ENCODE results near the gene SNX4. TPM values are rescaled to one million over a fixed set of nuclear protein-coding genes. Genes with fewer than 3 reads are reported as not detected.
"Not testable (repeated sequence)": the region's sequence is repeated elsewhere in the genome, so short reads cannot be mapped to it uniquely, and the experiment has no call there.

Gene SNX4
- total RNA-seq, 1 experiment from 2014 or later, result 38.0 TPM

DNA sequence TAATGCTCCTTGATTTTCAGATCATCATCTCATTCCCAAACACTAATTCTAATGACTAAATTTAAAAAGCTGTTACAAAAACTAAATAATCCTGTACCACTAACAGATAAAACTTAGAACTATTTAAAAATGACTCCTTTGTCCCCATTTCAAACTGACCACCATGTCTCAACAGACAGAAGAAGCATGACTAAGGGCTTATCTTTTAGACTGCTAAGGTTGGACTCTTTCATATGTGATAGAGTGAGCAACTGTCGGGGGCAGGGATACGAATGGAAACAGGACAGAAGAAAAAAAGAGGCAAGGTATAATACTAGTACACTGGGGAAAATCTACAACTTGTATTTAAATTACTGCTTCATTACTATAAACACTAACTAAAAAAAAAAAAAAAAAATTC lies 23.3 kb downstream of the SNX4 start:
- no peaks in the 10 kb centered on the region for H3K4me1 Mint-ChIP-seq (ENCODE audit: low read depth, unreplicated experiment)
- no peaks in the 10 kb centered on the region for H3K9me3 Mint-ChIP-seq (ENCODE audit: low read depth, unreplicated experiment)
- H3K27me3 Mint-ChIP-seq (ENCODE audit: unreplicated experiment), result no peaks in the 10 kb centered on the region
- TF ChIP-seq, protein P1, sequence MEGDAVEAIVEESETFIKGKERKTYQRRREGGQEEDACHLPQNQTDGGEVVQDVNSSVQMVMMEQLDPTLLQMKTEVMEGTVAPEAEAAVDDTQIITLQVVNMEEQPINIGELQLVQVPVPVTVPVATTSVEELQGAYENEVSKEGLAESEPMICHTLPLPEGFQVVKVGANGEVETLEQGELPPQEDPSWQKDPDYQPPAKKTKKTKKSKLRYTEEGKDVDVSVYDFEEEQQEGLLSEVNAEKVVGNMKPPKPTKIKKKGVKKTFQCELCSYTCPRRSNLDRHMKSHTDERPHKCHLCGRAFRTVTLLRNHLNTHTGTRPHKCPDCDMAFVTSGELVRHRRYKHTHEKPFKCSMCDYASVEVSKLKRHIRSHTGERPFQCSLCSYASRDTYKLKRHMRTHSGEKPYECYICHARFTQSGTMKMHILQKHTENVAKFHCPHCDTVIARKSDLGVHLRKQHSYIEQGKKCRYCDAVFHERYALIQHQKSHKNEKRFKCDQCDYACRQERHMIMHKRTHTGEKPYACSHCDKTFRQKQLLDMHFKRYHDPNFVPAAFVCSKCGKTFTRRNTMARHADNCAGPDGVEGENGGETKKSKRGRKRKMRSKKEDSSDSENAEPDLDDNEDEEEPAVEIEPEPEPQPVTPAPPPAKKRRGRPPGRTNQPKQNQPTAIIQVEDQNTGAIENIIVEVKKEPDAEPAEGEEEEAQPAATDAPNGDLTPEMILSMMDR (IDR thresholded peaks at IDR 0.05; ENCODE audit: unreplicated experiment), result no peak
- intact Hi-C loops (cut with micrococcal nuclease; ENCODE audit: unreplicated experiment), result no loop called here
- BruUV-seq (replicated peaks), result no TSS peak
- no peak overlapping the region for H3K4me3 Mint-ChIP-seq (ENCODE audit: low read depth, unreplicated experiment)
- no peak overlapping the region for H3K27ac Mint-ChIP-seq (ENCODE audit: unreplicated experiment)
- H3K36me3 Mint-ChIP-seq (ENCODE audit: insufficient read depth, unreplicated experiment), result peaks cover 26% of the 10 kb centered on the region
- no peak for DNase-seq
- CTCF ChIA-PET, result no interaction called here

DNA sequence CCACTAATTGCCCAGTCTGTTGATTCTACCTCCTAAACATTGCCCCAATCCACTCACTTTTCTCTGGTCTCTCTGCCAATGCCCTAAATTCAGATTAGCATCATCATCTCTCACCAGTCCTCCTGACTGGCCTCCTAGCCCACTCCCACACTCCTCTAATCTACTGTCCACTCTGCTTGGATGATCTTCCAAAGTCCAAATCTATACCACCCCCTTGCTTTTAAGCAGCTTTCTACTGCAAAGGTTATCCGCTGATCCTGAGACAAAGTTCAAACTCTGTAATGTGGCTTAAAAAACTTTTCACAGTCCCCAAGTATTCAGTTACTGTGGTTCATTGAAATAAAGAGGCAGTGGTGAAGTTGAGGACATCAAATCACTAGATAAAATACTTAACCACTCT lies 37.6 kb downstream of the SNX4 start:
- Mint-ChIP-seq H3K4me1 (ENCODE audit: low read depth, unreplicated experiment) (no peaks in the 10 kb centered on the region), H3K27ac (ENCODE audit: unreplicated experiment) (no peak overlapping the region), H3K4me3 (ENCODE audit: low read depth, unreplicated experiment) (no peak overlapping the region), H3K36me3 (ENCODE audit: insufficient read depth, unreplicated experiment) (peaks cover 9% of the 10 kb centered on the region), H3K27me3 (ENCODE audit: unreplicated experiment) (no peaks in the 10 kb centered on the region), H3K9me3 (ENCODE audit: low read depth, unreplicated experiment) (no peaks in the 10 kb centered on the region)
- TF ChIP-seq, protein P1 (IDR thresholded peaks at IDR 0.05; ENCODE audit: unreplicated experiment), result no peak
- DNase-seq, result no peak
- CTCF ChIA-PET, result no interaction called here
- no TSS peak for BruUV-seq (replicated peaks)
- intact Hi-C loops (cut with micrococcal nuclease; ENCODE audit: unreplicated experiment), result no loop called here

DNA sequence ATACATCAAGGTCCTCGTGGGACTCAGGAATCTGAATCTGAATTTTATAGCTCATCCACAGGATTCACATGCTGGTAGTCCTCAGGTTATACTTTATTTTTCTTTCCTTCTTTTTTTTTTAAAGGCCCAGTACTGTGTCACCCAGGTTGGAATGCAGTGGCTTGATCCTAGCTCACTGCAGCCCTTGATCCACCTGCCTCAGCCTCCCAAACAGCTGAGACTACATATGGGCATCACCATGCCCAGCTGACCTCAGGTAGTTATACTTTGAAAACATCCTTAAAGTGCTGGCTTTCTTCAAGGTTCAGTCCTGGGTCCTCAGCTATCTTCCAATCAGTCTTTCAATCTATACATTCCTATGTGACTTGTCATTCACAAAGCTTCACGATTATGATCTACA lies 38.2 kb downstream of the SNX4 start:
- BruUV-seq (replicated peaks), result no TSS peak
- no peaks in the 10 kb centered on the region for H3K4me1 Mint-ChIP-seq (ENCODE audit: low read depth, unreplicated experiment)
- H3K36me3 Mint-ChIP-seq (ENCODE audit: insufficient read depth, unreplicated experiment), result peaks cover 9% of the 10 kb centered on the region
- intact Hi-C loops (cut with micrococcal nuclease; ENCODE audit: unreplicated experiment), result no loop called here
- TF ChIP-seq, protein P1 (IDR thresholded peaks at IDR 0.05; ENCODE audit: unreplicated experiment), result no peak
- H3K27ac Mint-ChIP-seq (ENCODE audit: unreplicated experiment), result no peak overlapping the region
- CTCF ChIA-PET, result no interaction called here
- DNase-seq, result no peak
- no peaks in the 10 kb centered on the region for H3K9me3 Mint-ChIP-seq (ENCODE audit: low read depth, unreplicated experiment)
- no peaks in the 10 kb centered on the region for H3K27me3 Mint-ChIP-seq (ENCODE audit: unreplicated experiment)
- H3K4me3 Mint-ChIP-seq (ENCODE audit: low read depth, unreplicated experiment), result no peak overlapping the region

DNA sequence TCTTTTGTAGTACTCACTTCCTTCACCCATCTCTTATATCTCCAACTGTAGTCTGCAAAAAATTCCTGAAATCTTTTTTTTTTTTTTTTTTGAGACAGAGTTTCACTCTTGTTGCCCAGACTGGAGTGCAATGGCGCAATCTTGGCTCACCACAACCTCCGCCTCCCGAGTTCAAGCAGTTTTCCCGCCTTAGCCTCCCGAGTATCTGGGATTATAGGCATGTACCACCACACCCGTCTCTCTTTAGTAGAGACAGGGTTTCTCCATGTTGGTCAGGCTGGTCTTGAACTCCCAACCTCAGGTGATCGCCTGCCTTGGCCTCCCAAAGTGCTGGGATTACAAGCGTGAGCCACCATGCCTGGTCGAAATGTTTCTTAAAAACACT lies 38.6 kb downstream of the SNX4 start:
- H3K36me3 Mint-ChIP-seq (ENCODE audit: insufficient read depth, unreplicated experiment), result peaks cover 11% of the 10 kb centered on the region
- intact Hi-C loops (cut with micrococcal nuclease; ENCODE audit: unreplicated experiment); H3K4me3 Mint-ChIP-seq (ENCODE audit: low read depth, unreplicated experiment); H3K4me1 Mint-ChIP-seq (ENCODE audit: low read depth, unreplicated experiment); H3K27ac Mint-ChIP-seq (ENCODE audit: unreplicated experiment); H3K27me3 Mint-ChIP-seq (ENCODE audit: unreplicated experiment); DNase-seq; H3K9me3 Mint-ChIP-seq (ENCODE audit: low read depth, unreplicated experiment); BruUV-seq (replicated peaks): not testable (repeated sequence)
- CTCF ChIA-PET, result interaction anchor here (1.0 kb wide), 1 partner anchor 546 kb away, joined by 3 read pairs; no protein-coding TSS in a partner anchor

DNA sequence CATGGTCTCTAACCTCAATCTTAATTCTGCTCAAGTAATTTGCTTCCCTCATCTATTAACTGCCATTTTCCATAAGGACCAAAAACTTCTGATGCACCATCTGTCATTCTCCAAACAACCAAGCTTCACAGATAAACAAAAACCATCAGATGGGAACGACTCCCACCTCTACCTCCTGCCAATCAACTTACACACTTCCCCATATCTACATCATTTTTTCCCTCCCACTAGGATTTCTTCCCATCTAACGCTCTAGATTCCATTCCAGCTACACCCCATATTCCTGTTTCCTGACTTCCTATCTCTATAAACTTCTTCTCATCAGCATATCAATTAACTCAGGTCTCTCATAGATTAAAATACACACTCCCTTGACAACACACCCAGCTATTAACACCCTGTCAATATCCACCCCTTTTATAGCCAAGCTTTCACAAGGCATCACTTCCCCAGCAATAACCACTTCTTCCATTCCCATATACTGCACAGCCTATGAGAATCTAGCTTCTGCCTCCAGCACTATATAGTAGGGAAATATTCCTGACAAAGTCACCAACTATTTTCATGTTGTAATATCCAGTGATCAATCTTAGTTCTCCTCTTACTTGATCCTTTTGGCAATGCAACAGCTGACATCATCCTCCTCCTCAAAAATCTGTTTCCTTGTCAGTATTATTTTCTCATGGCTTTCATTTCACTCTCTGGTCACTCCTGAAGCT lies 39.2 kb downstream of the SNX4 start:
- H3K4me1 Mint-ChIP-seq (ENCODE audit: low read depth, unreplicated experiment), result no peaks in the 10 kb centered on the region
- intact Hi-C loops (cut with micrococcal nuclease; ENCODE audit: unreplicated experiment), result no loop called here
- no peak overlapping the region for H3K4me3 Mint-ChIP-seq (ENCODE audit: low read depth, unreplicated experiment)
- TF ChIP-seq, protein P1 (IDR thresholded peaks at IDR 0.05; ENCODE audit: unreplicated experiment), result no peak
- no peak overlapping the region for H3K27ac Mint-ChIP-seq (ENCODE audit: unreplicated experiment)
- peaks cover 11% of the 10 kb centered on the region for H3K36me3 Mint-ChIP-seq (ENCODE audit: insufficient read depth, unreplicated experiment)
- no TSS peak for BruUV-seq (replicated peaks)
- DNase-seq, result no peak
- CTCF ChIA-PET, result interaction anchor here (0.5 to 1.0 kb wide), 2 partner anchors 154 to 546 kb away, joined by 3 to 5 read pairs; no protein-coding TSS in a partner anchor
- H3K9me3 Mint-ChIP-seq (ENCODE audit: low read depth, unreplicated experiment), result no peaks in the 10 kb centered on the region
- no peaks in the 10 kb centered on the region for H3K27me3 Mint-ChIP-seq (ENCODE audit: unreplicated experiment)

All from Calu3 (cell line).